Middle frontal gyrus (tissue), 1 donor: ENCODE measurements around the gene CCDC12.

ENCODE experiments used
- DNase-seq: peaks from one replicate; pipeline ENCODE4 v3.0.0-alpha.2; 2015; ENCODE audit warnings: low spot score; ENCODE audit errors: extremely low spot score

CCDC12 gene

DNA sequence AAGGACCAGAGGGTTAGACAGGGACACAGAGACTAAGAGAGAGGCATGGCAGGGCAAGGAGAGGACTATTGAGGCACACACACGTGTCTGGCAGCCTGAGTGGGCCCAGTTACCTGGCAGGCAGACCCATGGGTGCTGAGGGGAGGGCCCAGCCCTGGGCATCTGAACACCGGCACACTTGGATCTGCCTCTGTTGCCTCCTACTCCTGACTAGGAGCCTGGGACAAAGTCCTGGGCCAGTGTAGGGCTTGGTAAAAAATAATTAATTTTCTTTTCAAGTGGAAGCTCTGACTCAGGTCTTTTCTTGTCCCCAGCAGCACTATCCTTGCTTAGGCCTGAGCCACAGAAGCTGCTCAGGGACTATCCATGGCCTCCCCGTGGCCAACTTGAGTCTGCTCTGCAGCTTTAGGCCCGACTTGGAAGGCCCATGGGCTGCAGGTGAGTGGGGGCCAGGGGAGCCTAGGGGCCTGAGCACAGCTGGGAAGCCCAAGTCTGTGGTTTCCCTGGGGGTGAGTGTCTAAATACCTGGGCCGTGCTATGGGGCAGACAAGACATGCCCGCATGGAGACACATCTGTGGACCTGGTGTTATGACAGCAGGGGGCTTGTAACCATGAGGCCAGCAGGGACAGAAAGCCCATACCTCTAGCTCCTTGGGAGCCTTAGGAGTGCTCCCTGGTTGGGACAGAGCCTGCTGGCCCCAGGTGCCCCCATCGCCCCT is 99.0 kb downstream of the CCDC12 start, which contains the start of gene PTH1R:
Gene PTH1R, plus strand, starts transcription at position 316 of the 720 bp plus-strand sequence. CDS start 5,839 bp downstream, outside the sequence.
- no peak for DNase-seq

DNA sequence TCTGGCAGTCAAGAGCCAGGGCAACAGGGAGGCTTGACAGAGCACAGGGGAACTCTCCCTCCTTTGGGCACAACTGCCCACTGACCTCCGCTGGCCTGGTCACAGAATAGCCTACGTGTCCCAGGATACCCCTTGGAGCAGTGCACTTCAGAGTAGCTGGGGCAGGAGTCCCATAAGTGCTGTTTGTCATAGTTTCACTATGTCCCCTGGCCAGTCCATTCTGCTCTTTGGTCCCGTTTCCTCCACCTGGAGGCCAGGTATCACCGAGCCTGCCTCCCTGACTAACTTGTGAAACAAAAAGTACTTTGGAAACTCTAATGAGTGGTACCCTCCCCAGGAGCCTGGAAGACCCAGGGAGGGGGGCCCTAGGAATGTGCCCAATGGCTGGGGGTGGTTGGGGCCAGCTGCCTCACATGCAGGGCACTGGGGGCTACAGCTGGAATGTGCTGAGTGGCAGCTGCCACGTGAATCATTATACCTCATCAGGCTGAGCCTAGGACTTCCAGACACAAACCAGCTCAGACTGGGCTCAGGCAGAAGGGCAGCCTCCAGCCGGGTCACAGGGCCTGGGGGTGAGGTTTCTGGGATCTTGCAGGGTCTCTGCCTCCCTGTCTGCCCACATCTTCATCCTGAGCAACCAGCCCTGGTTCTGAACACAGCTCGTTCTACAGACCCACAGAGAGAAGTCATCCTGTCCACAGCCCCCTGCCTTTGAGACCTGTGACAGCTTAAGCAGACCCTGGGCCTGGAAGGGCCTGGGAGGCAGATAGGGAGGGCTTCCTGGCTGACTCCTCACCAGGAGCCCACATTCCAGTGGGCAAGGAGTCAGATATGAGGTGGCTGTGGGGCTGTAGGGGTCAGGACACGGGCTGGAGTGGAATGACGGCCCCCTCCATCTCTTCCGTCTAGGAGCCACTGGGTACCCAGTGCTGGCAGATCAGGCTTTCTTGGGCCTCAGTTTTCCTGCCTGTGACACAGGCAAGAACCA is 99.9 kb downstream of the CCDC12 start:
- DNase-seq: no peak

DNA sequence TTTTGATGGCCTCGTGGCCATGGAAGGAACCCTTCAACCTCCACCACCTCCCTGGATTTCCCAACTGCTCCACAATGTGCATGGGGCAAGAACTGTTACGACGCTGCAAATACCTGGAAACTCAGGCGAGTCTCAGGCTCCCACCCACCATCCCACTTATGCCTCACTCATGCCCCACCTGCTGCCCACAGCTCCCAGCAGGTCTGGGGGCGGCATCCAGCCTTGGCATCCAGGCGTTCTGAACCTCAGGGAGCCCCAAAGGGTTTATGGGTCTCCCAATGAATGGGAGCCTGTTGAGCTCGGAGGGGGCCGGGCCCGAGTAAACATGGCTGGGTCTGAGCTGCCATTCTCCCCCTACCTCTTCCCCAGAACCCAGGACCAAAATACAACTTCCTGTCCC is 101.0 kb downstream of the CCDC12 start:
- DNase-seq: no peak

DNA sequence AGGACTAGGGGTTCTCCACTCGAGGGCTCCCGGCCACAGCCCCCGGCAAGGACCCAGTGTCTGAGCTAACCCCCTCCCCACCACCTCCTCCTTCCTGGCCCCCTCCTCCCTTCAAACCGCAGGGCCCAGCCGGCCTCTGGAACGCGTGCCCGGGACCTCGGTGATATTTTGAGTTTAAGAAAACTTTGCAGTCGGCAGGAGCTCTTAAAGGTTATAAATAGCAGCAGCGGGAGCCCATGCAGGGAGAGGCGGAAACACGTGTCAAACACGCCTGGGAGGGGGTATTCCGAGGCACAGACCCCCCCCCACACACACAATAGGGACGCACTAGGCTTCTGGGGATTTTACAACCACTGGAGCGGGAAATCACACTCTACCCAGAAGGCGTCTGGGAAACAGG is 102.1 kb downstream of the CCDC12 start:
- no peak for DNase-seq

DNA sequence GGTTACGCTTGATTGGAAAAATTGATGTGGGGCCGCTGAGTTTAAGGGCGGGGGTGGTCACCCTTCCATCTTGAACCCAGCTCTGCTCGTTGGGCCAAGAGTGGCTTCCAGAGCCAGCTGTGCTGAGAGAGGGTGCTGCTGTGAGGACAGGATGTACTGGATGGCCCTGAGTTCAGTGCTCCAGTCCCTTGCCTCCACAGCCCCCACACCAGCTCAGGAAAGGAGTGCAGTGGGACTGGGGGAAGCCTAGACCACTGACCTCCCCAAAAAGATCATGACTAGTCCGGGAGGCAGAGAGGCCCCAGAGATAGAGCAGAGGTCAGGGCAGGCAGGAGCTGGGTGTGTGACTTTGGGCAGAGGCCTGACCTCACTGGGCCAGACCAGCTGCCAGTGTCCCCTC is 103.0 kb downstream of the CCDC12 start:
- DNase-seq: no peak
